ENCODE data around the gene MARK4. TPM values are rescaled to one million over a fixed set of nuclear protein-coding genes. Genes with fewer than 3 reads are reported as not detected.
"Not testable (repeated sequence)": the region's sequence is repeated elsewhere in the genome, so short reads cannot be mapped to it uniquely, and the experiment has no call there.

MARK4 gene
- 7.4 and 19.8 TPM in 2 replicates for total RNA-seq

- DNase-seq (ENCODE audit: low read depth in 2 of 2): peak in 1 of 2 donors; percentile 61
These were observed at the start of gene MARK4 for GRCh38 chr19:45250832-45251451. Gene MARK4 (plus strand): TSS chr19:45251271. CDS start chr19:45251589, 318 bp downstream.

GRCh38 chr19:45202637-45203036 is 48.4 kb upstream of the MARK4 start:
- DNase-seq (ENCODE audit: low read depth in 2 of 2): no peak

GRCh38 chr19:45205810-45206209 is 45.3 kb upstream of the MARK4 start:
- no peak for DNase-seq (ENCODE audit: low read depth in 2 of 2)

- no peak for DNase-seq (ENCODE audit: low read depth in 2 of 2)
These were observed 44.7 kb upstream of the MARK4 start for GRCh38 chr19:45206328-45206727.

GRCh38 chr19:45211751-45212381 is 39.2 kb upstream of the MARK4 start:
- peak in 1 of 2 donors; percentile 25 for DNase-seq (ENCODE audit: low read depth in 2 of 2)

- DNase-seq (ENCODE audit: low read depth in 2 of 2): no peak
These were observed 38.0 kb upstream of the MARK4 start for GRCh38 chr19:45213031-45213430.

- peak in 1 of 2 donors; percentile 54 for DNase-seq (ENCODE audit: low read depth in 2 of 2)
These were observed 35.5 kb upstream of the MARK4 start for GRCh38 chr19:45215391-45216191.

- DNase-seq (ENCODE audit: low read depth in 2 of 2): no peak
These were observed 34.4 kb upstream of the MARK4 start for GRCh38 chr19:45216667-45217066.

GRCh38 chr19:45217193-45217956 is 33.7 kb upstream of the MARK4 start:
- no peak for DNase-seq (ENCODE audit: low read depth in 2 of 2)

GRCh38 chr19:45217957-45218334 is 33.1 kb upstream of the MARK4 start:
- no peak for DNase-seq (ENCODE audit: low read depth in 2 of 2)

- no peak for DNase-seq (ENCODE audit: low read depth in 2 of 2)
These were observed 32.6 kb upstream of the MARK4 start for GRCh38 chr19:45218426-45218825.

- no peak for DNase-seq (ENCODE audit: low read depth in 2 of 2)
These were observed 31.9 kb upstream of the MARK4 start for GRCh38 chr19:45218911-45219743.

GRCh38 chr19:45222724-45223123 is 28.3 kb upstream of the MARK4 start:
- no peak for DNase-seq (ENCODE audit: low read depth in 2 of 2)

GRCh38 chr19:45223879-45224278 is 27.2 kb upstream of the MARK4 start:
- DNase-seq (ENCODE audit: low read depth in 2 of 2): no peak

- DNase-seq (ENCODE audit: low read depth in 2 of 2): no peak
These were observed 26.4 kb upstream of the MARK4 start for GRCh38 chr19:45224645-45225044.

GRCh38 chr19:45229056-45229455 is 22.0 kb upstream of the MARK4 start:
- not testable (repeated sequence) for DNase-seq (ENCODE audit: low read depth in 2 of 2)

GRCh38 chr19:45231891-45232290 is 19.2 kb upstream of the MARK4 start:
- no peak for DNase-seq (ENCODE audit: low read depth in 2 of 2)

GRCh38 chr19:45234089-45234869 is 16.8 kb upstream of the MARK4 start:
- no peak for DNase-seq (ENCODE audit: low read depth in 2 of 2)

GRCh38 chr19:45235485-45235884 is 15.6 kb upstream of the MARK4 start:
- no peak for DNase-seq (ENCODE audit: low read depth in 2 of 2)

- DNase-seq (ENCODE audit: low read depth in 2 of 2): no peak
These were observed 12.5 kb upstream of the MARK4 start for GRCh38 chr19:45238556-45238955.

All from dermis microvascular lymphatic vessel endothelial cell (primary cell).